PC-9 (cell line): ENCODE measurements around the gene NUP88. TPM values are rescaled to one million over a fixed set of nuclear protein-coding genes. Genes with fewer than 3 reads are reported as not detected.

Experiments
- BruUV-seq: library from RNA; stranded (reverse); fragments of 400-500 nt; replicated peaks from 2 replicates; lab custom pipeline; 2021; lab: Mats Ljungman, UMichigan
- CTCF ChIA-PET: fragments of 300-600 bp; sonication (Branson Sonifier 250); formaldehyde crosslinking; loops from one replicate; lab custom pipeline; 2022; ENCODE audit warnings: antibody characterized with exemption; lab: Charles Lee
- POLR2A ChIA-PET: fragments of 300-600 bp; sonication (Branson Sonifier 250); formaldehyde crosslinking; loops from one replicate; lab custom pipeline; 2022; ENCODE audit warnings: antibody characterized with exemption; ENCODE audit not compliant: unreplicated experiment; lab: Charles Lee
- DNase-seq, 2 experiments: peaks; one replicate each; pipeline versions ENCODE4 v3.0.0 to v3.0.0-alpha.2; 2015 to 2022; ENCODE audit warnings: mixed read lengths in 1 of 2
- H2AFZ ChIP-seq: fragments of 200-600 bp; sonication (generic); 2 replicates; pipeline ENCODE4 v1.8.1; 2017; ENCODE audit warnings: antibody characterized with exemption
- H3F3A ChIP-seq: fragments of 200-600 bp; sonication (generic); 2 replicates; pipeline ENCODE4 v1.8.1; 2017; ENCODE audit warnings: antibody characterized with exemption, mild to moderate bottlenecking, low read depth; ENCODE audit not compliant: insufficient read depth
- H3K27ac ChIP-seq: fragments of 200-600 bp; sonication (generic); 2 replicates; pipeline ENCODE4 v1.6.1; 2016; ENCODE audit warnings: mixed run types
- H3K27me3 ChIP-seq: fragments of 200-600 bp; sonication (generic); 2 replicates; pipeline ENCODE4 v1.6.1; 2016; ENCODE audit warnings: low read depth, mixed run types; ENCODE audit not compliant: insufficient read depth
- H3K36me3 ChIP-seq: fragments of 200-600 bp; sonication (generic); 2 replicates; pipeline ENCODE4 v1.6.1; 2016; ENCODE audit warnings: low read depth, mixed run types
- H3K4me1 ChIP-seq: fragments of 200-600 bp; sonication (generic); replicated peaks from 2 replicates; pipeline ENCODE4 v1.6.1; 2016; ENCODE audit warnings: mixed run types; ENCODE audit not compliant: insufficient read depth
- H3K4me2 ChIP-seq: fragments of 200-600 bp; sonication (generic); 2 replicates; pipeline ENCODE4 v1.6.1; 2017; ENCODE audit warnings: mixed run types
- H3K4me3 ChIP-seq: fragments of 200-600 bp; sonication (generic); 2 replicates; pipeline ENCODE4 v1.6.1; 2016; ENCODE audit warnings: mixed run types
- H3K79me2 ChIP-seq: fragments of 200-600 bp; sonication (generic); 2 replicates; pipeline ENCODE4 v1.6.1; 2017; ENCODE audit warnings: low read depth, mixed run types
- H3K9me2 ChIP-seq: fragments of 200-600 bp; sonication (generic); 2 replicates; pipeline ENCODE4 v1.8.1; 2017; ENCODE audit warnings: mild to moderate bottlenecking; ENCODE audit not compliant: insufficient read depth
- H3K9me3 ChIP-seq: fragments of 200-600 bp; sonication (generic); 2 replicates; pipeline ENCODE4 v1.8.1; 2016; ENCODE audit warnings: low read depth; ENCODE audit not compliant: insufficient read depth
- H4K20me1 ChIP-seq: fragments of 200-600 bp; sonication (generic); 2 replicates; pipeline ENCODE4 v1.8.1; 2017; ENCODE audit not compliant: insufficient read depth
- EZH2 ChIP-seq: fragments of 200-600 bp; sonication (generic); IDR thresholded peaks from 2 replicates; pipeline ENCODE4 v1.8.0; 2017; ENCODE audit warnings: antibody characterized with exemption, low read depth
- intact Hi-C: fragments of 100-400 bp; cut with micrococcal nuclease; formaldehyde crosslinking; loops from one replicate; pipeline ENCODE4 v1.10.0; 2022; ENCODE audit not compliant: unreplicated experiment
- total RNA-seq: library from RNA; stranded (reverse); gene quantifications from 2 replicates; pipeline ENCODE4 v1.2.3, GENCODE V29; 2021
- TF ChIP-seq, protein P1 (sequence below): fragments of 200-600 bp; sonication (generic); conservative IDR thresholded peaks from 2 replicates; pipeline ENCODE4 v1.6.1; 2017; ENCODE audit warnings: mixed run types, antibody characterized with exemption, mild to moderate bottlenecking, moderate library complexity

Gene NUP88
- total RNA-seq, 1 experiment from 2014 or later = 93.1 TPM

DNA sequence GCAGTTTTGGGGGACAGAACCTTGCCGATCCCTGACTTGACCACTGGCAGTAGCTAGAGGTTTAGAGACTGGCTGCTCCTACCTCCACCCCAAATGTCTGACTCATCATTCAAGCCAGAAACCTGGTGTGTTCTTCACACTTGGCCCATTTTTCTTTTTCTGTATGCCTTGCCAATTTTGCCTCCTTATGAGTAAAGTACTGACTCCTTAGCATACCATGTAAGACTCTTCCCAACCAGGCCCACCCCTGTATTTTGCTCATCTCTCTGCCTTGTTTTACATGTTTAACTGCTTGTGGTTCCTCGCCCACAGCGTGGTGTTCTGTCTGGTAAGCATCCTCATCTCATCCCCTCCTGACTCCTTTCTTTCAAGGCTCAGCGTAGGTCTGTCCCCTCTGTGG is 37.9 kb downstream of the NUP88 start:
- DNase-seq = no peak
- Histone ChIP-seq H3F3A (peaks cover 44% of the 10 kb centered on the region), H3K9me2 (no peaks in the 10 kb centered on the region), H3K4me1 (peaks cover 4% of the 10 kb centered on the region; the same call in 1 of the 2 replicates), H2AFZ (no peak overlapping the region), H3K27me3 (no peaks in the 10 kb centered on the region), H3K27ac (peak overlapping the region; percentile 24; the same call in 1 of the 2 replicates), H4K20me1 (peaks cover 13% of the 10 kb centered on the region), H3K4me3 (no peak overlapping the region), H3K4me2 (no peak overlapping the region), H3K9me3 (no peaks in the 10 kb centered on the region), H3K79me2 (no peaks in the 10 kb centered on the region), H3K36me3 (peaks cover 44% of the 10 kb centered on the region)
- intact Hi-C loops = loop anchor here (5.0 kb wide), 1 partner anchor 134 kb away; no protein-coding TSS in a partner anchor
- no peak for TF ChIP-seq EZH2
- TF ChIP-seq, protein P1, sequence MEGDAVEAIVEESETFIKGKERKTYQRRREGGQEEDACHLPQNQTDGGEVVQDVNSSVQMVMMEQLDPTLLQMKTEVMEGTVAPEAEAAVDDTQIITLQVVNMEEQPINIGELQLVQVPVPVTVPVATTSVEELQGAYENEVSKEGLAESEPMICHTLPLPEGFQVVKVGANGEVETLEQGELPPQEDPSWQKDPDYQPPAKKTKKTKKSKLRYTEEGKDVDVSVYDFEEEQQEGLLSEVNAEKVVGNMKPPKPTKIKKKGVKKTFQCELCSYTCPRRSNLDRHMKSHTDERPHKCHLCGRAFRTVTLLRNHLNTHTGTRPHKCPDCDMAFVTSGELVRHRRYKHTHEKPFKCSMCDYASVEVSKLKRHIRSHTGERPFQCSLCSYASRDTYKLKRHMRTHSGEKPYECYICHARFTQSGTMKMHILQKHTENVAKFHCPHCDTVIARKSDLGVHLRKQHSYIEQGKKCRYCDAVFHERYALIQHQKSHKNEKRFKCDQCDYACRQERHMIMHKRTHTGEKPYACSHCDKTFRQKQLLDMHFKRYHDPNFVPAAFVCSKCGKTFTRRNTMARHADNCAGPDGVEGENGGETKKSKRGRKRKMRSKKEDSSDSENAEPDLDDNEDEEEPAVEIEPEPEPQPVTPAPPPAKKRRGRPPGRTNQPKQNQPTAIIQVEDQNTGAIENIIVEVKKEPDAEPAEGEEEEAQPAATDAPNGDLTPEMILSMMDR = no peak
- no TSS peak for BruUV-seq
- CTCF ChIA-PET = no interaction called here
- POLR2A ChIA-PET = interaction anchor here (0.6 kb wide), 1 partner anchor 58 kb away, joined by 8 read pairs; the partner anchor contains the start of gene C1QBP

- Histone ChIP-seq H3K27ac (peak overlapping the region; percentile 38; the same call in 1 of the 2 replicates), H3K4me2 (no peak overlapping the region), H3K4me3 (no peak overlapping the region), H3K9me3 (no peaks in the 10 kb centered on the region), H2AFZ (no peak overlapping the region), H3K27me3 (no peaks in the 10 kb centered on the region), H3K9me2 (no peaks in the 10 kb centered on the region), H3K36me3 (peaks cover 37% of the 10 kb centered on the region), H3F3A (peaks cover 41% of the 10 kb centered on the region), H3K79me2 (no peaks in the 10 kb centered on the region), H4K20me1 (peaks cover 10% of the 10 kb centered on the region), H3K4me1 (peaks cover 4% of the 10 kb centered on the region; the same call in 1 of the 2 replicates)
- intact Hi-C loops = loop anchor here (5.0 kb wide), 1 partner anchor 133 kb away; no protein-coding TSS in a partner anchor
- TF ChIP-seq, protein P1 = no peak
- TF ChIP-seq EZH2 = no peak
- BruUV-seq = no TSS peak
- POLR2A ChIA-PET = no interaction called here
- CTCF ChIA-PET = interaction anchor here (0.6 to 0.8 kb wide), 2 partner anchors 129 to 1473 kb away, joined by 3 to 6 read pairs; no protein-coding TSS in a partner anchor
- no peak for DNase-seq
Measured at GRCh38 chr17:5380491-5381135, 38.8 kb downstream of the NUP88 start.

DNA sequence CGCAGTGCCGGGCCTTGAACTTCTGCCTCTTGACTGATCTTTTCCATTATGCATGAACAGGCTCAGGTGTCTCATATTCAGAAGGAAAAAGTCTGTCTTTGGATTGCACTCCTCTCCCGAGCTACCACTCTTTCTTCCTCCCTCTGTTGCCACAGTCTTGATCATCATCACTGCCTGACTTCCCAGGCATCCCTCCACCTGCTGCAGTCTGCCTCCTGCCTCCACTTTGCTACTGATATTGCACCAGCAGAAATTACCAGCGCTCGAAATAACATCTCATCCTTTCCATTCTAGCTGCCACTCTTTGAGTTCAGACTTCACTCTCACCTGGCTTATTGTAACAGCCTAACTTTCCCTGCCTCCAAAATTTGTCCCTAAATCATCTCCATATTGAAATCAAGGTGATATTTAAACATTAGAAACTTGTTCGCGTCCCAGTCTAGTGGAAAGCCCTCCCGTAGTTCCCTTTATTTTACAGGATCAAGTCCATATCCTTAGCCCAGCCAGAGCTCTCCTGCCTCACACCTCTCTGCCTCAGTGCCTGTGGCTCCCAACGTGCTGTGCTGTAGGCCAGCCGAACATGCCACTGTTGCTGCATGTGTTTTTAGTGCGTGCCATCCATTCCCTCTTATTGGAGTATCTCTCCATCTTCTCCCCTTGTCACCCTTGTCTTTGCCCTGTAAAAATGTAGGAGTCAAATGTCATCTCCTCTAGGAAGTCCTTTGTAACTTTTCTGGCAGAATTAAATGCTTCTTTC is 39.9 kb downstream of the NUP88 start:
- Histone ChIP-seq H3K36me3 (peaks cover 36% of the 10 kb centered on the region), H4K20me1 (peaks cover 10% of the 10 kb centered on the region), H3K27ac (peak overlapping the region; percentile 38; the same call in 1 of the 2 replicates), H3K4me2 (no peak overlapping the region), H3K9me2 (no peaks in the 10 kb centered on the region), H2AFZ (no peak overlapping the region), H3K4me3 (no peak overlapping the region), H3K4me1 (peaks cover 4% of the 10 kb centered on the region; the same call in 1 of the 2 replicates), H3K79me2 (no peaks in the 10 kb centered on the region), H3F3A (peaks cover 48% of the 10 kb centered on the region), H3K27me3 (no peaks in the 10 kb centered on the region), H3K9me3 (no peaks in the 10 kb centered on the region)
- ChIA-PET CTCF (interaction anchor here (0.8 kb wide), 1 partner anchor 1474 kb away, joined by 3 read pairs; no protein-coding TSS in a partner anchor), POLR2A (interaction anchor here (0.6 kb wide), 1 partner anchor 9 kb away, joined by 3 read pairs; no protein-coding TSS in a partner anchor)
- TF ChIP-seq, protein P1 = no peak
- no peak for TF ChIP-seq EZH2
- DNase-seq = no peak
- intact Hi-C loops = loop anchor here (5.0 kb wide), 1 partner anchor 132 kb away; no protein-coding TSS in a partner anchor
- no TSS peak for BruUV-seq
